ENCODE data around the gene SH2B3.

DNA sequence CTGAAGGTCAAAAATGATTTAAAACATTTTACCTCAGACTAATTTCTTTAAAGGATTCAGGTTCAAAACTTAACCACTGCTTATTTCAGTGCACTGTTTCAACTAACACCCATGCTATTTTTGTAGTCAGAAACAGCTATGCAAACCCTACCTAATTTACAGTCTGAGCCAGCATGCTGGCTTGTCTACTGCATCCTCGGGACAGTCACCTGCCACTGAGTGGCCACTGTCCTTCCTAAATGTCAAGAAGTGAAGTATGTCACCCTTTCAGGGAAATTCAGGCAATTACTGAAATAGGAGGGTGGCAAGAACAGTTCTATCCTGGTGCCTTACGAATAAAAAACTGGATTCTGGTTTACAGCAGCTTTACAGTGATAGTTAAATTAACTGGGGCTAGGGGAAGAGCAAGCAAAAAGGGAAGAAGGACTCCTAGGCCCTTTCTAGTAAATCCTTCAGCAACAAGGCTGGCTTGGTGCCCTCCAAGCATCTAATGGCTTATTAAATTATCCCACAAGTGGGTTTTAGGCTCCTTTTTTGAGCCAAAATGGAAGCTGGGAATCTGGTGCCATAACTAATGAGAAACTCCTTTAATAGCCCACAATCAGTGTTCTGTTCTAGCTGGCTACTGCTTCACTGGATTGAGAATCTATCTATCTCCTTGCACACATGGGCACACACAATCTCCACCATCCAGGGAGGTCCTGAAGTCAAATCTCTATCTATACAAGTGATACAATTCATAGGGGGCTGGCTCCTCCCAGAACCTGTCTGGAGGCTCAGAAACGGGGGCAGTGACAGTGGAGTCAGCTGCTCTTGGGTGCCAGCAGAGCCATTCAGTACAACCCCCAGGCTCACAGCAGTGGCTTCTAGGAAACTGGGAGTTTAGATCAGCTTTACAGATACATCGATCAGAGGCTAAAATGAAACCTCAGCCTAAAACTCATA is 43.4 kb downstream of the SH2B3 start:
- TF ChIP-seq TCF7L2 (IDR thresholded peaks at IDR 0.05; ENCODE audit: low read depth, low read length) (no peak), REST (IDR thresholded peaks at IDR 0.05; ENCODE audit: insufficient read depth in 1 of 2, low read depth in 2 of 2, low read length in 1 of 2) (no peak), POLR2AphosphoS5 (IDR thresholded peaks at IDR 0.05; ENCODE audit: low read depth, low read length) (no peak)
- TF ChIP-seq, protein P1, sequence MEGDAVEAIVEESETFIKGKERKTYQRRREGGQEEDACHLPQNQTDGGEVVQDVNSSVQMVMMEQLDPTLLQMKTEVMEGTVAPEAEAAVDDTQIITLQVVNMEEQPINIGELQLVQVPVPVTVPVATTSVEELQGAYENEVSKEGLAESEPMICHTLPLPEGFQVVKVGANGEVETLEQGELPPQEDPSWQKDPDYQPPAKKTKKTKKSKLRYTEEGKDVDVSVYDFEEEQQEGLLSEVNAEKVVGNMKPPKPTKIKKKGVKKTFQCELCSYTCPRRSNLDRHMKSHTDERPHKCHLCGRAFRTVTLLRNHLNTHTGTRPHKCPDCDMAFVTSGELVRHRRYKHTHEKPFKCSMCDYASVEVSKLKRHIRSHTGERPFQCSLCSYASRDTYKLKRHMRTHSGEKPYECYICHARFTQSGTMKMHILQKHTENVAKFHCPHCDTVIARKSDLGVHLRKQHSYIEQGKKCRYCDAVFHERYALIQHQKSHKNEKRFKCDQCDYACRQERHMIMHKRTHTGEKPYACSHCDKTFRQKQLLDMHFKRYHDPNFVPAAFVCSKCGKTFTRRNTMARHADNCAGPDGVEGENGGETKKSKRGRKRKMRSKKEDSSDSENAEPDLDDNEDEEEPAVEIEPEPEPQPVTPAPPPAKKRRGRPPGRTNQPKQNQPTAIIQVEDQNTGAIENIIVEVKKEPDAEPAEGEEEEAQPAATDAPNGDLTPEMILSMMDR (IDR thresholded peaks at IDR 0.05): no peak

Data from Panc1 (cell line).